Measurements from ENCODE around the gene AKNAD1.
A peak's percentile ranks its signal among the peaks of the same experiment; 100 is the strongest.

AKNAD1 gene

DNA sequence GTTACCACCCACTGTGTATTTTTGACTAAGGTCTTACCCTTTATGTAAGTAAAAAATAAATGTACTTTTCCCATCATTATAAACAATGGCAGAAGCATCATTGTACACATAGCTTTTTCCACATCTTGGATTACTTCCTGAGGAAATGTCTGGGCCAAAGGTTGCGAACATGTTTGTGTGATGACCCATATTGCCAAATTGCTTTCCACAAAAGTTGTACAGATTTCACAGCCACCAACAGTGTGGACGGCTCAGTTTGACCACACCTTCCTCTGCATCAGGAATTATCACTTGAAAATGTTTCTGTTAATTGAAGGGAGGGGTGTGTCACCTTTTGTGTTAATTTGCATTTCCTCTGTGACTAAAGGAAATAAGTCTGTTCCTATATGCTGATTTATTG, 25.7 kb downstream of the AKNAD1 start:
- DNase-seq (ENCODE audit: low spot score): no peak

- DNase-seq (ENCODE audit: low spot score): peak; percentile 28
Measured at GRCh38 chr1:108830119-108831008, 26.5 kb downstream of the AKNAD1 start.

GRCh38 chr1:108829498-108829916, 27.4 kb downstream of the AKNAD1 start:
- DNase-seq (ENCODE audit: low spot score): peak; percentile 15

DNA sequence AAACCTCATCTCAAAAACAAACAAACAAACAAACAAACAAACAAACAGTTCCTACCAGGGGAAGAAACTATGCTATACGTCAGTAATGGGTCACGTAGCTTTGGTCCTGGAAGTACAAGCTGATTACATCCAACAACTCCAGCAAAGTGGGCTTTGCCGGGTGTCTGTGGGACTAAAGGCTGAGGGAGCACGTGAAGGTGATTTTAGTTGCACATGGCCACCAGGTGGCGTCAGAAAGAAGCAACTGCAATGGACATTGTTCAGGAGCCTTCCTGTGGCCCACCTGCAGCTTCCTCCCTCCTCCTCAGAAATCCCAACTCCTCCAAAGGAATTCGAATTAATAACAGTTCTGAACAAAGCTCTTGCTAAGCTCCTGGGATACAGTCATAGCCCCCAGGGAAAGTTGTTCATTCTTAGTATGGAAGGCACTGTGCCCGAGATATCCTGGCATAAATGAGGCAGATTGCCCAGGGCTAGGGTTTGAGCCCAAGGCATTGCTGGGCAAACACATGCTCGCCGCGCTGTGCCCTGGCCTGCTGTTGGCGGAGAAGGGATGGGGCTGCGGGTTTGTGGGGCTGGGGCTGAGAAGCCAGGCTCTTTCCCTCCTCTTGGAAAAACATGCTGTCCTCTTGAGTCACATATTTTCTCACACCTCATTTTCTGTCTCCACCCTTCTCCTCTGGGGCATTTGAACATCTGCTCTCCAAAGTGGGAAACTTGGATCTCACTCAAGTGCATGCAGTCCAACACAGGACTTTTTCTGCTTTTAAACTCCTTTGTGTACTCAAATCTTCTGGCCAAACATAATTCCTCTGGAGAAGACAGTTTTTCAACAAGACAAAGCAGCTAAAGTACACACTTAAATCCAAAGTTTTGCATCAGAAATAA, 28.6 kb downstream of the AKNAD1 start:
- peak; percentile 59 for DNase-seq (ENCODE audit: low spot score)

GRCh38 chr1:108826081-108826635, 30.7 kb downstream of the AKNAD1 start:
- DNase-seq (ENCODE audit: low spot score): no peak

DNA sequence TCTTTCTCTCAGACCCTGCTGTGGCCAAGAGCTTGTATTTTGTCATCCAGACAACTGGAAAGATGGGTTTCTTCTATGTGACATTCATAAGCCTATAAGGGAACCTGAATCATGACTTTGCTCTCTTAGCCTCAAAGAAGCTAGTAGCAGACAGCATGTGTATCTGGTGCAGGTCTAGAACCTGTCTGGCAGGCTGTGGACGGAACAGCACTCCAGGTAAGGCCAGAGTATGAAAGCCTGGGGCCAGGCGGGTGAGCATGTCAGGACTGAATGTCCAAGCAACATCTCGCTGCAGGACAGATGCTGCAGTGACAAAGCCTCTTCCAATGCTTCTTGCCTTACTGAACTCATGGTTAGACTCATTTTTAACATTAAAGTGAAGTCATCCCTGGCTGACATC, 32.8 kb downstream of the AKNAD1 start:
- no peak for DNase-seq (ENCODE audit: low spot score)

DNA sequence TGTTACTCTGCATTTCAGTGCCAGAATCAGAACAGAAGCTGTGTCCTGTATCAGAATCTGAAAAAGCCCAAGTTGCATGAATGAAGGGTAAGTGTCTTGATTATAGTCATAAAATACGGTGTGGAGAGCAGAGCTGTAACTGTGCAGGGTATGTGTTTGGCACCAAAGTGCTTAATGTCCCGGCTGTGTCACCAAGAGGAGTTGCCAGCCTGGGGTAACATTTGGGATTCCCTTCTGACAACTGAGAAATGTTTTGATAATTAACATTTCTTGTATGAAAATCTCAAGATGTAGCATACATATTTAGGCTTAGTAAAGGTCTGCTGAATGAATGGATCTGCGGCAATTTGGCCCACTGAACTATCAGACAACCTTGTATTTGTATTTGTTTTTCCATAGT, 33.3 kb downstream of the AKNAD1 start:
- DNase-seq (ENCODE audit: low spot score): no peak

GRCh38 chr1:108819878-108820277, 37.0 kb downstream of the AKNAD1 start:
- DNase-seq (ENCODE audit: low spot score): no peak

DNA sequence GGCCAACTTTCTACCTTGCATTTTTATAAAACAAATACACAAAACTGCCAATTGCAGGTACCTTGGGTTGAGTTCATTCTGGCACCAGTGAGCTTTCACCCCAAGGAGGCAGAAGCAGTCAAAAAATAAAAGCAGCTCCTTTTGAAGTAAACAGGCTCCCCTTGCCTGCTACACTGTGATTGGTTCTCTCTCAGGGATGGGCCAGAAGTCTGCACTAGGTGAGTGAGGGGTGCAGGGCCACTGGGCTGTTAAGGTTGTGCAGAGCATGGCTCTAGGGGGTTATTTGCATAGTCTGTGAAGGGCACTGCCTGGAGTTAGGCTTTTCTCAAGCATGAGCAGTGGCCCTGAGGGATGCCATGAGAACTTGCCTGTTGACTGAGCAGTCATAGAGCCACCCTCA, 39.1 kb downstream of the AKNAD1 start:
- DNase-seq (ENCODE audit: low spot score): no peak

DNA sequence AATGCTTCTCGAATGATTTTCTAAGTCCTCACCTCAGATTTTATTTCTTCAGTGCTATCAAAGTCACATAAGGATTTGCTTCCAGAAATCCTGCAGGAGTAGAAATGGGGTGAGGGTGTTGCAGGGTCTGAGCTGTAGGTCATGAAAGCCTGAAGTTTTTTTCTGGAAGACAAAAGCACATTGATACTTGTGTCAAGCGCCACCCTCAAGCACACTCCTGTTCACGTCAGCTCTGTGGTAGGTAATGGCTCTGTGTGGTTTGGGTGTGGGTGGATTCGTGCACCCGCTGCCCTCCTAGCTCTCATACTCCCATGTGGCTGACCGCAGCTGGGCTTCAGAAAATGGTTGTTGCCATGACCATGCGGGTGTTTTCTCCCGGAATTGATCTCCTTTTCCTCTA, 39.9 kb downstream of the AKNAD1 start:
- no peak for DNase-seq (ENCODE audit: low spot score)

- DNase-seq (ENCODE audit: low spot score): no peak
Measured at GRCh38 chr1:108816049-108816893, 40.6 kb downstream of the AKNAD1 start.

DNA sequence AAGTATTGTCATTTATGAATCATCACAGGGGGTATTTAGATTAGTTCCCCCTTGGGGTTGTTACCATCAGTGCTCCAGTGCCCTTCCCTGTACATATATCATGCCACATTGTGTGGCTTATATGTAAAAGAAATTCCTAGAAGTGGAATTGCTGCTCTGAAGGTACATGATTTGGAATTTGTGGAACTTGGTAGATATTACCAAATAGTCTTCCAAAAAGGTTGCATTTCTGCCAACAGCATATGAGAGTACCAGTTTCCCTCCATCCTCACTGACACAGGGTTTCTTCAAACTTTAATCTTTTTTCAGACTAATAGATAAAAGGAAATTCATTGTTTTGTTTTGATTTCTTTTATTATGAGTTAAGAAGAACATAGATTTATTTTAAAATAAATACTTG, 41.3 kb downstream of the AKNAD1 start:
- no peak for DNase-seq (ENCODE audit: low spot score)

GRCh38 chr1:108814343-108815125, 42.4 kb downstream of the AKNAD1 start:
- DNase-seq (ENCODE audit: low spot score): no peak

DNA sequence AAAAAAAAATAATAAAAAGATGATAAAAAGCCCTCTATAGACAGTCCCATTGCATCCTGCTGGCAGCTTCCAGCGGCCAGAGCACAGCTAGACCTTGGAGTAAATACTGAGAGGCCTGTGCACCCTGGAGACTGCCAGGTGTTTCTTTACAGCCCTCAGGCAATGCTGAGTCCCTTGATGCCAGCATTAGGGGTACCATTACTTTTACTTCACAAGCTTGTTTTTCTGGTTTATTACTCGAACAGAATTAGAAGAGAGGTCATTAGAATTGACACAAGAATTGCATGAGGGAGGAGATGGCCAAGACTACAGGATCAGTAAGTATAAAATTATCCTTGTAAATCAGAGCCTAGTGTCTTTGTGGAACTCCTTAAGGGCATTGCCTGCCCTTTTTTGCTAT, 43.6 kb downstream of the AKNAD1 start:
- no peak for DNase-seq (ENCODE audit: low spot score)

DNA sequence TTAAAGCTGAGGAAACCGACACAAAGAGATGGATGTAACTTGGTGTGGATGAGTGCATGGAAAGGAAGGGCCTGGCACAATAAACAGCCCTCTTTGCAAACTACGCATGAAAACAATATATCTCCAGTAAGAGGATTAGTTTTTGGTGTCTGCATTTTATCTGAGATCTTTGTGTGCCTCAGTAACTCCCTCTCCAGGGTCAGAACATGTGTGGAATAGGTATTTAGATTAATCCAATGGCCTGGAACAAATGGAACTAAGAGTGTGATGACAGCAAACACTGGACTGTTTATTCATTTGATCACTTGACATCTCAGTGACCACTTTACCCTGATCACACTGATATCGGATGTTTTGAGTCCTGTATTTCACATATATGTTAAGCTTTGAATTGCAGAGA, 45.3 kb downstream of the AKNAD1 start:
- no peak for DNase-seq (ENCODE audit: low spot score)

- DNase-seq (ENCODE audit: low spot score): no peak
Measured at GRCh38 chr1:108808438-108808837, 48.5 kb downstream of the AKNAD1 start.

DNA sequence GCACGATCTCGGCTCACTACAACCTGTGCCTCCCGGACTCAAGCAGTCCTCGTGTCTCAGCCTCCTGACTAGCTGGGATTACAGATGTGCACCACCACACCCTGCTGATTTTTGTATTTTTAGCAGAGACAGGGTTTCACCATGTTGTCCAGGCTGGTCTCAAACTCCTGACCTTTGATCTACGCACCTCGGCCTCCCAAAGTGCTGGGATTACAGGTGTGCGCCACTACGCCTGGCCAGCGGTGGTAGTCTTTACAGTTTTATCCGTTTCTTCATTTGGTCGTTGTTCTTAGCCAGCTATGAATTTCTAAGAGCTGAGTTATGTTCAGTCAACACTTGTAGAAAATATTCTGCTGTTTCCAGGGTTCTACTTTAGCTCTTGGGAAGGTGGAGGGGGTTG, 53.3 kb downstream of the AKNAD1 start:
- DNase-seq (ENCODE audit: low spot score): no peak

DNA sequence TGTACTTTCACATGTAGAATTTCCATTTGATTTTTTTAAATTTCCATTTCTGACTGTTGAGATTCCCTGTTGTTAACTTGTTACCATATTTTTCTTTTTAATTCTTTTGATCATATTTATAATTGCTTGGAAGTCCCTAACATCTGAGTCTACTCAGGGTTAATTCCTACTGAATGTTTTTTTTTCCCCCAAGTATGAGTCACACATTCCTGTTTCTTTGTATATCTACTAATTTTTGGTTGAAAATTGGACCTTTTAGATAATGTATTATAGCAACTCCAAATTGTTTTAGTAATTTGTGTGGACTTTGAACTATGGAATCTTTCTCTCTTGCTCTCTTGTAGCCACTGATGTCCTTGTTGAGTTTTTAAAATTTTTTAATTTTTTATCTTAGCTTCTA, 55.8 kb downstream of the AKNAD1 start:
- no peak for DNase-seq (ENCODE audit: low spot score)

DNA sequence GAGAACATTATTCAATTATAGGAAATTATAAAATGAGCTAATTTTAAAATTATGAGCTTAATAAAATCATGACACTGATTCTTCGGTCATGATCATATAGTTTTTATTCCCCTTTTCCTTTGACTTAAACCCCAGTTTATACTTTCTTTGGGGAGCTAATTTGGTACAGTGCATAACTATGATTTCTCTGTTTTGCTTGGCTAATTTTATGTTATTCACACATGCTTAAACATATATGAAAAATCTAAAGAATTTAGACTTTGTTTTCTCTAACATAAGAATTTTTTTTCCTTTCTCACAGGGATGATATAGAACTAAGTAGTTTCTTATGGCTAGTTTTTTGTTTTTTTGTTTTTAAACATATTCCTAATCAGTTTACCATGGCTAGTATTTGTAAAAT, 57.9 kb downstream of the AKNAD1 start:
- DNase-seq (ENCODE audit: low spot score): no peak

- no peak for DNase-seq (ENCODE audit: low spot score)
Measured at GRCh38 chr1:108792420-108792819, 64.5 kb downstream of the AKNAD1 start.

- DNase-seq (ENCODE audit: low spot score): no peak
Measured at GRCh38 chr1:108791790-108792189, 65.1 kb downstream of the AKNAD1 start.
